Heart right ventricle (tissue), 16 donors: ENCODE results near the gene RNASE12. TPM values are rescaled to one million over a fixed set of nuclear protein-coding genes. Genes with fewer than 3 reads are reported as not detected.
A peak's percentile ranks its signal among the peaks of the same experiment; 100 is the strongest.

Source experiments
- ATAC-seq, 8 donors: fragments of 200-7000 bp; cut with Tn5 transposase; one replicate each; pipeline ENCODE4 v1.9.1; 2020; ENCODE audit warnings: mild to moderate bottlenecking in 8 of 8, moderate library complexity in 8 of 8, moderate number of reproducible peaks in 1 of 8
- DNase-seq, 2 donors: peaks; one replicate each; pipeline ENCODE4 v3.0.0-alpha.2; 2020
- H3K27ac ChIP-seq, 10 donors: fragments of 200-600 bp; sonication (generic) in 2 of 10; one replicate each; pipeline versions ENCODE4 v1.5.0 to v1.8.0; 2020 to 2022; ENCODE audit warnings: mild to moderate bottlenecking in 3 of 10
- H3K27me3 ChIP-seq, 7 donors: fragments of 200-600 bp; one replicate each; pipeline ENCODE4 v1.8.0; 2021 to 2022; ENCODE audit warnings: mild to moderate bottlenecking in 2 of 7
- H3K36me3 ChIP-seq, 9 donors: fragments of 200-600 bp; sonication (generic) in 1 of 9; one replicate each; pipeline versions ENCODE4 v1.5.0 to v1.8.0; 2020 to 2022; ENCODE audit warnings: mild to moderate bottlenecking in 2 of 9
- H3K4me1 ChIP-seq, 9 donors: fragments of 200-600 bp; sonication (generic) in 1 of 9; one replicate each; pipeline versions ENCODE4 v1.5.0 to v1.8.0; 2020 to 2022; ENCODE audit warnings: mild to moderate bottlenecking in 4 of 9
- H3K4me3 ChIP-seq, 10 donors: fragments of 200-600 bp; sonication (generic) in 2 of 10; one replicate each; pipeline versions ENCODE4 v1.5.0 to v1.8.0; 2020 to 2022; ENCODE audit warnings: mild to moderate bottlenecking in 7 of 10, moderate library complexity in 2 of 10
- H3K9me3 ChIP-seq, 11 donors: fragments of 200-600 bp in 10 of 11; sonication (generic) in 2 of 11; one replicate each; pipeline versions ENCODE4 v1.5.0 to v1.8.0; 2013 to 2022; ENCODE audit warnings: mild to moderate bottlenecking in 2 of 11, control low read depth in 1 of 11, moderate library complexity in 1 of 11
- CTCF ChIP-seq, 9 donors: fragments of 200-600 bp; sonication (generic) in 2 of 9; IDR thresholded peaks; one replicate each; pipeline versions ENCODE4 v1.5.0 to v1.8.0; 2021 to 2022; ENCODE audit warnings: antibody characterized with exemption in 9 of 9, mild to moderate bottlenecking in 5 of 9, moderate library complexity in 1 of 9
- WGBS, 2 donors: extraction: QIAGEN DNeasy Blood & Tissue Kit; methylation state at CpG; one replicate each; pipeline ENCODE4 v1.1.7; 2013; ENCODE audit warnings: inconsistent platforms in 1 of 2; 5-methylcytosine and 5-hydroxymethylcytosine counted together
- intact Hi-C, 10 donors: fragments of 100-400 bp; cut with DNase I; formaldehyde crosslinking; loops; one replicate each; pipeline versions ENCODE4 v1.11.1 to v1.14.2; 2022
- polyA plus RNA-seq, 2 donors: library from polyadenylated mRNA; stranded (reverse); fragments of 200-250 nt; gene quantifications; one replicate each; pipeline ENCODE4 v1.2.3, GENCODE V29; 2013
- total RNA-seq, 10 donors: library from RNA; stranded (reverse); fragmentation: NEBNext Ultra II Directional in 3 of 10; extraction: Animal tissue kit (Norgen Biotek cat#: 25700) in 3 of 10; gene quantifications; one replicate each; pipeline versions ENCODE4 v1.2.1 to v1.2.4, GENCODE V29; 2021 to 2023
- donor health status: Arrhythmogenic right ventricular cardiomyopathy.
- donor health status: ischemic (EF 13 %, LVEDD 7.1; RV severe dilation, severe dysfunction).
- donor health status: healthy with polysubstance abuse.
- donor health status: DM: no; HTN: yes; CAD: no.
- donor health status: DM: no; HTN: no; CAD: no.
- donor health status: ischemic (EF 25% LVEDD 6.9; RV normal size, moderate dysfunction).
- donor health status: ischemic (EF 25% LVEDD 5.7; RV mildly dilated, moderate dysfunction).
- donor health status: healthy.
- donor health status: DM: yes; HTN: yes; CAD: no.
- donor health status: Ischemic cardiomyopathy.
- donor health status: ischemic (EF 35%, LVEDD 5.7; RV mildly dilated, moderate dysfunction).
- donor health status: nonischemic (EF 11% LVEDD 7.7; RV severe dilation, severe dysfunction).
- donor health status: DM: yes; HTN: yes; CAD: no.
- donor health status: PGD.
- donor health status: ischemic (EF 29% LVEDD 5.4; RV normal size, mild dysfunction).
- donor health status: nonischemic (EF 23%, LVEDD 6.1; RV moderate dilation, normal function).

Gene RNASE12
- total and polyA plus RNA-seq, 12 donors, result not detected

GRCh38 chr14:20617138-20618003 is 26.2 kb upstream of the RNASE12 start:
- ATAC-seq (no peak), DNase-seq (no peak)
- Histone ChIP-seq H3K4me3 (no peak overlapping the region), H3K27ac (no peak overlapping the region), H3K4me1 (peaks cover 0 to 31% (median 8%) of the 10 kb centered on the region in 9 donors), H3K36me3 (no peaks in the 10 kb centered on the region), H3K27me3 (peaks cover 0 to 23% (median 0%) of the 10 kb centered on the region in 7 donors), H3K9me3 (no peaks in the 10 kb centered on the region)
- TF ChIP-seq CTCF (IDR thresholded peaks at IDR 0.05), result no peak
- WGBS, 2 donors, result 73 to 81% methylated on average over 12 of the region's 12 CpGs
- intact Hi-C loops, result loop anchor here in 1 of 10 donors (10.0 kb wide), 1 partner anchor 237 kb away; no protein-coding TSS in a partner anchor

- ATAC-seq (no peak), DNase-seq (no peak)
- peaks cover 0 to 38% (median 11%) of the 10 kb centered on the region in 9 donors for H3K4me1 ChIP-seq
- TF ChIP-seq CTCF (IDR thresholded peaks at IDR 0.05), result no peak
- H3K4me3 ChIP-seq, result no peak overlapping the region
- H3K27me3 ChIP-seq, result peaks cover 0 to 12% (median 0%) of the 10 kb centered on the region in 7 donors
- WGBS, 2 donors, result 92 to 93% methylated on average over 5 of the region's 5 CpGs
- H3K36me3 ChIP-seq, result no peaks in the 10 kb centered on the region
- intact Hi-C loops, result loop anchor here in 1 of 10 donors (10.0 kb wide), 1 partner anchor 239 kb away; no protein-coding TSS in a partner anchor
- no peak overlapping the region for H3K27ac ChIP-seq
- no peaks in the 10 kb centered on the region for H3K9me3 ChIP-seq
Measured at GRCh38 chr14:20615996-20616395, 24.8 kb upstream of the RNASE12 start.

GRCh38 chr14:20614038-20614840 is 23.1 kb upstream of the RNASE12 start:
- no peak for DNase-seq
- Histone ChIP-seq H3K27ac (peak overlapping the region; percentile 20 to 82 (median 48)), H3K9me3 (no peaks in the 10 kb centered on the region), H3K27me3 (peaks cover 0 to 11% (median 0%) of the 10 kb centered on the region in 7 donors), H3K36me3 (no peaks in the 10 kb centered on the region), H3K4me3 (peak overlapping the region; percentile 9 to 68 (median 58)), H3K4me1 (peaks cover 3 to 52% (median 19%) of the 10 kb centered on the region in 9 donors)
- intact Hi-C loops, result loop anchor here in 9 of 10 donors (5.0 to 10.0 kb wide), 8 partner anchors 68 to 287 kb away; partner anchors contain the start of genes APEX1 (in 3 of the 9), PARP2 (in 3 of the 9), RNASE4 (in 2 of the 9) and ANG (in 1 of the 9)
- no peak for TF ChIP-seq CTCF (IDR thresholded peaks at IDR 0.05)
- 16 to 17% methylated on average over 17 of the region's 17 CpGs for WGBS, 2 donors
- peak in 7 of 8 donors; percentile 1 to 21 (median 6) for ATAC-seq
